Lower leg skin (tissue), 4 donors: ENCODE measurements around the gene SCYL1. TPM values are rescaled to one million over a fixed set of nuclear protein-coding genes. Genes with fewer than 3 reads are reported as not detected.

Source experiments
- DNase-seq, 2 donors: peaks; one replicate each; pipeline ENCODE4 v3.0.0-alpha.2; 2019; ENCODE audit warnings: low spot score in 2 of 2
- H3K4me3 ChIP-seq: fragments of 200-600 bp; sonication (generic); 2 replicates; pipeline ENCODE4 v1.5.1; 2017; ENCODE audit warnings: mild to moderate bottlenecking, low read depth; ENCODE audit not compliant: poor library complexity, severe bottlenecking
- CTCF ChIP-seq, 3 donors: fragments of 450-650 bp; IDR thresholded peaks; one replicate each; pipeline ENCODE4 v1.5.1; 2016; ENCODE audit warnings: antibody characterized with exemption in 3 of 3, mild to moderate bottlenecking in 3 of 3, moderate library complexity in 2 of 3
- POLR2A ChIP-seq, 2 donors: fragments of 450-650 bp; IDR thresholded peaks; one replicate each; pipeline ENCODE4 v1.6.1; 2016 to 2017; ENCODE audit warnings: antibody characterized with exemption in 2 of 2, mild to moderate bottlenecking in 1 of 2, moderate library complexity in 1 of 2
- WGBS, 2 donors: methylation state at CpG; one replicate each; pipeline ENCODE4 v1.1.5; 2018; 5-methylcytosine and 5-hydroxymethylcytosine counted together
- intact Hi-C: fragments of 100-400 bp; cut with DNase I; formaldehyde crosslinking; loops from one replicate; pipeline ENCODE4 v1.15.0; 2023; ENCODE audit warnings: low total_unique reads
- total RNA-seq, 4 donors: library from RNA; depleted of rRNA; stranded (reverse); fragments of >200 nt; gene quantifications; one replicate each; pipeline ENCODE4 v1.1.0, GENCODE V29; 2016

SCYL1 gene
- total RNA-seq, 4 donors from 2014 or later, result 73.1 to 103 (median 89.5) TPM

- TF ChIP-seq CTCF (IDR thresholded peaks at IDR 0.05) (no peak), POLR2A (IDR thresholded peaks at IDR 0.05) (no peak)
- 83 to 91% methylated on average over 7 to 8 of the region's 8 CpGs for WGBS, 2 donors
- no peak for DNase-seq
- intact Hi-C loops, result no loop called here
- no peak overlapping the region for H3K4me3 ChIP-seq
Measured at GRCh38 chr11:65526744-65527143, 1.9 kb downstream of the SCYL1 start.

- intact Hi-C loops, result no loop called here
- DNase-seq, result no peak
- 86 to 91% methylated on average over 12 of the region's 12 CpGs for WGBS, 2 donors
Measured at GRCh38 chr11:65528819-65529350, 4.0 kb downstream of the SCYL1 start.

GRCh38 chr11:65529475-65530156, 4.7 kb downstream of the SCYL1 start:
- DNase-seq, result no peak
- intact Hi-C loops, result no loop called here
- H3K4me3 ChIP-seq, result no peak overlapping the region
- 85 to 87% methylated on average over 10 of the region's 10 CpGs for WGBS, 2 donors
- TF ChIP-seq POLR2A (IDR thresholded peaks at IDR 0.05) (no peak), CTCF (IDR thresholded peaks at IDR 0.05) (no peak)

More at GRCh38 chr11:65528819-65529350, 4.0 kb downstream of the SCYL1 start:
- TF ChIP-seq CTCF (IDR thresholded peaks at IDR 0.05), result no peak
- TF ChIP-seq POLR2A (IDR thresholded peaks at IDR 0.05), result no peak
- no peak overlapping the region for H3K4me3 ChIP-seq

GRCh38 chr11:65530157-65530496, 5.2 kb downstream of the SCYL1 start:
- WGBS, 2 donors, result 88 to 92% methylated on average over 2 to 5 of the region's 5 CpGs
- TF ChIP-seq POLR2A (IDR thresholded peaks at IDR 0.05), result no peak
- no peak for TF ChIP-seq CTCF (IDR thresholded peaks at IDR 0.05)
- H3K4me3 ChIP-seq, result no peak overlapping the region
- intact Hi-C loops, result no loop called here
- DNase-seq, result no peak

GRCh38 chr11:65532388-65533064, 7.6 kb downstream of the SCYL1 start:
- H3K4me3 ChIP-seq, result no peak overlapping the region
- intact Hi-C loops, result no loop called here
- no peak for DNase-seq
- 81 to 90% methylated on average over 11 to 13 of the region's 15 CpGs for WGBS, 2 donors
- TF ChIP-seq CTCF (IDR thresholded peaks at IDR 0.05) (no peak), POLR2A (IDR thresholded peaks at IDR 0.05) (no peak)
